ENCODE data around the gene RAB3A.

Gene RAB3A

GRCh38 chr19:18194181-18194530 lies 9.7 kb downstream of the RAB3A start:
- TF ChIP-seq CEBPB (IDR thresholded peaks at IDR 0.05) (no peak), FOXM1 (IDR thresholded peaks at IDR 0.05; ENCODE audit: borderline replicate concordance, low read depth) (no peak), RAD21 (IDR thresholded peaks at IDR 0.05; ENCODE audit: low read depth) (no peak), TAF1 (IDR thresholded peaks at IDR 0.05; ENCODE audit: low read depth) (no peak), MAX (IDR thresholded peaks at IDR 0.05) (no peak), TCF12 (IDR thresholded peaks at IDR 0.05; ENCODE audit: low read depth) (no peak), EGR1 (IDR thresholded peaks at IDR 0.05) (no peak), REST (IDR thresholded peaks at IDR 0.05; ENCODE audit: low read depth) (no peak)

- TF ChIP-seq CREB1 (IDR thresholded peaks at IDR 0.05; ENCODE audit: low read depth) (no peak), FOXM1 (IDR thresholded peaks at IDR 0.05; ENCODE audit: borderline replicate concordance, low read depth) (no peak), NFIC (IDR thresholded peaks at IDR 0.05) (no peak), ZBTB7A (IDR thresholded peaks at IDR 0.05; ENCODE audit: low read depth) (no peak; the same call in 1 of the 2 replicates), MAX (IDR thresholded peaks at IDR 0.05) (no peak), REST (IDR thresholded peaks at IDR 0.05; ENCODE audit: low read depth) (no peak), EGR1 (IDR thresholded peaks at IDR 0.05) (no peak), TCF12 (IDR thresholded peaks at IDR 0.05; ENCODE audit: low read depth) (no peak), EP300 (IDR thresholded peaks at IDR 0.05; ENCODE audit: borderline replicate concordance) (no peak), RAD21 (IDR thresholded peaks at IDR 0.05; ENCODE audit: low read depth) (no peak), TAF1 (IDR thresholded peaks at IDR 0.05; ENCODE audit: low read depth) (no peak)
Measured at GRCh38 chr19:18193388-18194180, 10.3 kb downstream of the RAB3A start.

DNA sequence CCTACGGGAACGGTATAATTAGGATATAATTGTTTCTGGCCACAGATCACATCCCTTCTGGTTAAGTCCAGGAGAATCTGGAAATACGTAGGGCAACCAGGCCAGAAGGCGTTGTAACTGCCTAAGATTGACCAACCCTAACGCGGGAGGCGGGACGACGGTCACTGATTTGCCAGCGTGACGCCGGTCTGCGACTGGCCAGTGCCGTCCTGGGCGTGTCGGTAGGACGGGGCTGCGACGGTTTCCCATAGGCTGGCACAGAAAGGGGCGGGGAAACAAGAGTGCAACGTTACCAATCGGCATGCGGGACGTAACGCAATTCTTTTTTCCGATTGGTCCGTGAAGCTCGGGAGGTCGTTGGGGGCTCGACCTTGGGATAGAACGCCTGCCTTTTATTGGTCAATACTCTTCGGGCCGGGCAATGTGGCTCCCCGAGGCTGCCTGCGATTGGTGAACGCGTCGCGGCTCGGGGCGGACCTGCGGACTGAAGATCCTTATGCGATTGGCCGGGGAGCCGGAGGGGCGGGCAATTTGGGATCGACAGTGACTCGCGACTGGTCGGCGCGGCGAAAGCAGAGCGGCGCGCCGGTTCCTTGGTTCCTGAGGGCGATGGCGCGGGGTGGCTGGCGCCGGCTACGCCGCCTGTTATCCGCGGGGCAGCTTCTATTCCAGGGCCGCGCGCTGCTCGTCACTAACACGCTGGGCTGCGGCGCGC lies 11.0 kb downstream of the RAB3A start, which contains the start of gene MPV17L2:
Gene MPV17L2, plus strand, starts transcription at position 546 of the 715 bp plus-strand sequence. Its CDS starts 64 bp downstream, at position 610.
- no peak for TF ChIP-seq FOXM1 (IDR thresholded peaks at IDR 0.05; ENCODE audit: borderline replicate concordance, low read depth)
- TF ChIP-seq TCF12 (IDR thresholded peaks at IDR 0.05; ENCODE audit: low read depth), result 0 out of 2 replicates have a peak, but pooled peaks have one; percentile 11
- TF ChIP-seq CREB1 (IDR thresholded peaks at IDR 0.05; ENCODE audit: low read depth), result peak; percentile 73
- peak; percentile 55 for TF ChIP-seq MAX (IDR thresholded peaks at IDR 0.05)
- no peak for TF ChIP-seq RAD21 (IDR thresholded peaks at IDR 0.05; ENCODE audit: low read depth)
- TF ChIP-seq TAF1 (IDR thresholded peaks at IDR 0.05; ENCODE audit: low read depth), result peak; percentile 58; the same call in 1 of the 2 replicates
- no peak for TF ChIP-seq TEAD4 (IDR thresholded peaks at IDR 0.05)
- TF ChIP-seq USF1 (IDR thresholded peaks at IDR 0.05), result peak; percentile 6; the same call in 1 of the 2 replicates
- peak; percentile 81 for TF ChIP-seq YY1 (IDR thresholded peaks at IDR 0.05; ENCODE audit: low read depth)
- TF ChIP-seq ZBTB7A (IDR thresholded peaks at IDR 0.05; ENCODE audit: low read depth), result no peak

DNA sequence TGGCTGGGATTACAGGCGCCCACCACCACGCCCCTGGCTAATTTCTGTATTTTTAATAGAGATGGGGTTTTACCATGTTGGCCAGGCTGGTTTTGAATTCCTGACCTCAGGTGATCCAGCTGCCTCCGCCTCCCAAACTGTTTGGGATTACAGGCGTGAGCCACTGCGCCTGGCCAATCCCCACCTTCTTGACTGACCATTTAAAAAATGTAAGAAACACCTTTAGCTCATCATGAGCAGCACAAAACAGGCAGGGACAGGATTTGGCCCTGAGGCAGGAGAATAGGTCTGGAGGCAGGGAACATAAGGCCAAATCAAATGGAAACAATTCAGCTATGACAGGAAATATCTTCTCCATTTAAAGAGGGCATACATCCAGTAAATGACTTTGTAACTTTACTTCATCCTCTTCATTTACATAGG lies 12.2 kb downstream of the RAB3A start:
- no peak for TF ChIP-seq ZBTB7A (IDR thresholded peaks at IDR 0.05; ENCODE audit: low read depth)
- TF ChIP-seq YY1 (IDR thresholded peaks at IDR 0.05; ENCODE audit: low read depth), result no peak
- TF ChIP-seq REST (IDR thresholded peaks at IDR 0.05; ENCODE audit: low read depth), result no peak
- no peak for TF ChIP-seq USF1 (IDR thresholded peaks at IDR 0.05)
- TF ChIP-seq MAX (IDR thresholded peaks at IDR 0.05), result no peak
- no peak for TF ChIP-seq TCF12 (IDR thresholded peaks at IDR 0.05; ENCODE audit: low read depth)
- no peak for TF ChIP-seq FOXM1 (IDR thresholded peaks at IDR 0.05; ENCODE audit: borderline replicate concordance, low read depth)
- no peak for TF ChIP-seq EGR1 (IDR thresholded peaks at IDR 0.05)
- no peak for TF ChIP-seq NFIC (IDR thresholded peaks at IDR 0.05)
- TF ChIP-seq EP300 (IDR thresholded peaks at IDR 0.05; ENCODE audit: borderline replicate concordance), result no peak
- TF ChIP-seq CREB1 (IDR thresholded peaks at IDR 0.05; ENCODE audit: low read depth), result no peak
- TF ChIP-seq TEAD4 (IDR thresholded peaks at IDR 0.05), result no peak
- no peak for TF ChIP-seq CEBPB (IDR thresholded peaks at IDR 0.05)
- TF ChIP-seq RAD21 (IDR thresholded peaks at IDR 0.05; ENCODE audit: low read depth), result no peak
- no peak for TF ChIP-seq TAF1 (IDR thresholded peaks at IDR 0.05; ENCODE audit: low read depth)

Data from Ishikawa (cell line).